HG02943 (cell line): ENCODE measurements around the gene DDX10.

Source experiments
- ATAC-seq: cut with Tn5 transposase; IDR thresholded peaks from one replicate; pipeline ENCODE4 v1.9.1; 2021; ENCODE audit warnings: mild to moderate bottlenecking, low read depth, moderate library complexity; ENCODE audit not compliant: unreplicated experiment

The DDX10 gene

GRCh38 chr11:108858622-108859021 is 193.8 kb downstream of the DDX10 start:
- ATAC-seq = no peak

DNA sequence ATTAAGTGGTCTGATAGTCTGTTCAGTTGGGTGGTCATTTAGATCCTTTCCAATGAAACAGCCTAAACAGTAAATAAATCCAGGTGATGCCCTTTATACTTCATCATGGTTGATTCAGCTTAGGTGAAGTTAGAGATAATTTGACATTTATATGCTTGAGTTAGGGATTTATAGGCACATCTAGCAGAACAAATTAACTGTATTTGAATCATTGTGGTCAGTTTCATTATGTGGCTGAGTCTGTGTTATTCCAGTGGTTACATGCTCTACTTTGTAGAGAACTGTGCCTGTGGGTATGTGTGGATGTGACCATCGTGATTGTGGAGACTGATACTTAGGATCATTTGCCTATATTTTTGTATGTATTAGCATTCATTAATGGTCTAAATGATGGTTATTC is 194.6 kb downstream of the DDX10 start:
- no peak for ATAC-seq

DNA sequence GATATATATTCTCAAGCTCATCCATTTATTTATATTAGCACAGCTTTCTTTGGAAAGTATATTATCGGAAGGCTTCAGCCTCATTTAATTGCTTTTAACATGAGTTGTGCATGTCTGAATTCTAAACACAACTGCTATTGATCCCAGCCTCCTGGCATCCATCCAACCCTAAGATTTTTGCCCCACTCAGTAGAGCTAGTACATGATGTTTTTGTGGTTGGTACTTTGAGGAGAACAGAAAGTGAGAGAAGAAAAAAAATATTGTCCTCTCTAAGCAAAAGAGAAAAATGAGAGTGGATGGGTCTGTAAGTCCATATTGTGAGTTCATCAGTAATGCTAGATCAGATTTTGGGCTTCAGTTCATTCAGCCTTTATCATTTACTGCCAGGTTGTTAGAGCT is 198.7 kb downstream of the DDX10 start:
- ATAC-seq = no peak

DNA sequence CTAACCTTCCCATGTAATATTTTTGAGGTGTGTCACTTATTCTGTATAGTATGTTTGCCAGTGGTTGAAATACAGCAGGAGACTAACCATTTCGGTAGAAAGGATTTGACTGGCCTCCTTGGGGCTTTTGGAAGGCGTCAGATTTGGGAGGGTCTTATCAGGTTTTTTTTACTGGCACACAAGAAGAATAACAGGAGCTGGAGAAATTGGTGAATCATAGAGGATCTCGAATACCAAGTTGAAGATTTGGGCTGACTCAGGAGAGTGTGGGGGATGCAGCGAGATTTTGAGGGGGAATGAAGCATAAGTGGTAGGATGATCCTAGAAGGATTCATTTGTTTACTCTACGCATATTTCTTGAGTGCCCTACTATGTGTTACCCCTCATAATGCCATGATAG is 200.5 kb downstream of the DDX10 start:
- ATAC-seq = no peak

GRCh38 chr11:108866781-108867180 is 201.9 kb downstream of the DDX10 start:
- ATAC-seq = no peak

GRCh38 chr11:108870373-108871020 is 205.6 kb downstream of the DDX10 start:
- no peak for ATAC-seq

DNA sequence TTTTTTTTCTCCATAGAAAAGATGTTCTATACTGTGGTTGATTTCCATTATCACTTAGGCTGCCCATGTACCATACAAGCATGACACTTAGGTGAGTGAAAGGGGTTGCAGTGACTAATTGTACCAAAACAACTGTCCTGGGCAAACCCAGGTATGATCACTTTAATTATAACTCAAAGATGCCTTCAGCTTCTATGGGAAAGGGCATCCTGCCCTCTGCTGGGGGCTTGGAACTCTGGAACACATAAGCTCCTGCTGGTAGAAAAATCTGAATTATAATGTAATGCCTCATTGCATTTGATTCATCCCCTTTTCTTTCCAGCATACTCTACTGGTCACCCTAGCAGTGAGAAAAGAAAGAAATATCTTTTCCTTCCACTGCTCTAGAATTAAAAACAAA is 206.3 kb downstream of the DDX10 start:
- ATAC-seq = no peak

- no peak for ATAC-seq
Observed at GRCh38 chr11:108871867-108872266, 207.0 kb downstream of the DDX10 start.

GRCh38 chr11:108872781-108873291 is 208.0 kb downstream of the DDX10 start:
- ATAC-seq = no peak

DNA sequence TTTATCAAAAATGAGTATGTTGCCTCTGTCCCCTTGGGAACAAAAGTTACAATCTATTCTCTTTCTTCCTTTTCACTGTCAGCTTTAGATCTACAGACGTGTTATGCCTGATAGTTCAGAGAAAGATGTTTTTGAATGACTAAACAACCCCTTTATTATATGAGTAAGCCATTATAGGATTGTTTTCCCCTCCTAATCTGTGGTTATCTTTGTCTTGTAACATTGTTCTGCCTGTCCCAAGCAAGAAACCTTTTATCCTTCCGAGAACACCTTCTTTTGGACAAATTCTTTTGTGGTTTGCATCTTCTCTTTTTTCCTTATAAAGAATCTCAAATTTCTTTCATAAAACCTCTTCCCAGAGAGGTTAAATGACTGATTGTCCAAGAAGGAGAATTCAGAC is 208.4 kb downstream of the DDX10 start:
- no peak for ATAC-seq

GRCh38 chr11:108873941-108874340 is 209.1 kb downstream of the DDX10 start:
- ATAC-seq = no peak

- no peak for ATAC-seq
Observed at GRCh38 chr11:108875134-108875533, 210.3 kb downstream of the DDX10 start.

DNA sequence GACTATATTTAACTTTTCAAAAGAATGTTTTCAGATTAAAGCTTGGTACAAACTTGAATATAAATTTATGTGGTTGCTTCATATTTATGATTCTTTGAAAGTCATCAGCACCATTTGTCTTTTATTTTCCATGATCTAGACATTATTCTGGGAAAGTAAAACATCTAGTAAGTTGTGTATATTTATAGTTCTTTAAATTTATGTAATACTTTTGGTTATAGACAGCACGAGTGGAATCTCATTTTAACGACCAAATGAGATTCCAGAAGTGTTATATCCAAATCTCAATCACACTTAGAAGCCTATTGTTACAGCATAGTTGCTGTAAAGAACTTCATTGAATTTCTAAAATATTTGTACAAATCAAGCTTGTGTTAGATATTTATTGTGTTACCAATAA is 212.3 kb downstream of the DDX10 start:
- no peak for ATAC-seq

- ATAC-seq = no peak
Observed at GRCh38 chr11:108880510-108880909, 215.6 kb downstream of the DDX10 start.

DNA sequence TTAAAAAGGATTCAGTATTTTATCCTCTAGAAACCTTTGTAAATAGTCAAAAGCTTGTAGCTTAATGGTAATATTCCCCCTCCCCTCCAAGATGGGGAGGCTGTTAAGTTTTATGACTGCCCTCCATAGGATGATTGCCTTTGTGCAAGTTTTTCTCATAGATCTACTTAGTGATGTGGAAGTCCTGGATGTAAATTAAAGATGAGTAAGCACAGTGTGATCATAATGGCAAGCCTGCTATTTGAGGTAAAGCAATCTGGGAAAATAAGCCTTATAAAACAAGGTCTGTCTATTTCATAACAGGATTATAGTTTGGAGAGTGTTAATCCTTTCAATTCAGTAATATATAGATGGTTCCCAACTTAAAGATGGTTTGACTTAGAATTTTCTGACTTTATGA is 216.3 kb downstream of the DDX10 start:
- no peak for ATAC-seq

- ATAC-seq = no peak
Observed at GRCh38 chr11:108882211-108882831, 217.5 kb downstream of the DDX10 start.

GRCh38 chr11:108886005-108886659 is 221.3 kb downstream of the DDX10 start:
- ATAC-seq = no peak

DNA sequence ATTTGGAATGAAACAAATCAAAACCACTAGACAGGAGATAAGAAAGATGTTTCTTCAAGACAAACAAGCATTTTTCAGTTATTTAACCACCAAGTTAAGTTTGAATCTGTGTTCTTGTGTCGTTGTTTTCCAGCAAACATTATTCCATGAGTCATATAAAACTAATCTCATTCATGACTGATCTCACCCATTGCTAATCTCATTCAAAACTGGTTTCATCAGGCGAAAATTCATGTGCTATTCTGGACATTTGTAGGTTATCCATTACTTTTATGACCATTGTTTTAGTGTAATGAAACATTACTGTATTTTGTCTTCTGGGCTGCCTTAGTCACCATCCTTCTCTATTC is 221.8 kb downstream of the DDX10 start:
- no peak for ATAC-seq

DNA sequence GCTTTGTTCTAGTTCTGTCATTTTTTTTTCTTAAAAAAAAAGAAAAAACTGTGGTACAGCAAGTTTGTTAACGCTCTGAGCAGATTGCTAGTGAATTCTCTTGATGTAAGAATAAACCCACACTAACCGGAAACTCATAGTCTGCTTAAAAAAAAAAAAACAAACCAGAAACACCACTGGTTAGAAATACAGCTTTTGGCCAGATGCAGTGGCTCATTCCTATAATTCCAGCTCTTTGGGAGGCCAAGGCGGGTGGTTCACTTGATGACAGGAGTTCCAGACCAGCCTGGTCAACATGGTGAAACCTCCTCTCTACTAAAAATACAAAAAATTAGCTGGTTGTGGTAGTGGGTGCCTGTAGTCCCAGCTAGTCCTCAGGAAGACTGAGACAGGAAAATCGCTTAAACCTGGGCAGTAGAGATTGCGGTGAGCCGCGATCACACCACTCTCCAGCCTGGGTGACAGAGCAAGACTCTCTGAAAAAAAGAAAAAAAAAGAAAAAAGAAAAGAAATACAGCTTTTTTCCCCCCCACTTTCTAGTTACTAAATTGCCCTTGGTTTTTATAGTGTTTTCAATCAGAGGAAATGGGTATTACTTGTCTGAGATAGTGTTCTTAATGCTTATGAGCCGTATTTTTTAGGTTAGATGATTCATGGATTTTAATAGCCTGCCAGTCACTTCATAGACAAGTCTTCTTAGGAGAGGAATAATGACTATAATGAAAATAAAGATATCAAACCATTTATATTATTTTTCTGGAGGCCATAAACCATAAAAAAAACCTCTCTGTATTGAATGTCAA is 222.8 kb downstream of the DDX10 start:
- ATAC-seq = no peak

GRCh38 chr11:108890482-108891105 is 225.7 kb downstream of the DDX10 start:
- ATAC-seq = no peak

DNA sequence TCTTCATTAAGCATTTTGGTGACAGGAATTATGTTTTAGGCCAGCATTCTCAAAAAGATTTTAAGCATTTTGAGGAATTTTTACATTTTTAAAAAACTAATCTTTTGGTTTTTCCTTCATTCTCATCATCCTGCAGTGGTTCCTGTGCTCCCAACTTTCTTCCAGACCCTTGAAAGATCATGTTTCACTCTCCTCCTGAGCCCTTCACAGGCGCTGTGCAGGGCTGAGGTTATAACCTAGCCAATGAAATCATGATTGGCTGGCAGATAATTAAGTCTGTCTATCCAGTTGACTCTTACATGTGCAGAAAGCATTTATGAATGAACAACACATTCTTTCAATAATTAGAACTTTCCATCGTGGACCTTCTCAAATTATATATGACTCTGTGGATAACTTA is 226.3 kb downstream of the DDX10 start:
- no peak for ATAC-seq
